Lung (tissue), 12 donors: Measurements from ENCODE around the gene MCFD2. TPM values are rescaled to one million over a fixed set of nuclear protein-coding genes. Genes with fewer than 3 reads are reported as not detected.

Experiments used
- ATAC-seq: fragments of 200-7000 bp; cut with Tn5 transposase; one replicate; pipeline ENCODE4 v1.9.1; 2020; ENCODE audit warnings: moderate number of reproducible peaks; ENCODE audit not compliant: insufficient read depth, low FRiP score
- DNase-seq, 3 donors: peaks; one replicate each; pipeline ENCODE4 v3.0.0-alpha.2; 2013 to 2017
- H3K27ac ChIP-seq, 2 donors: one replicate each; pipeline ENCODE4 v1.5.1; 2013; ENCODE audit warnings: mild to moderate bottlenecking in 2 of 2, moderate library complexity in 2 of 2, control low read depth in 1 of 2, inconsistent platforms in 1 of 2, low read depth in 1 of 2, low read length in 1 of 2
- H3K27me3 ChIP-seq, 3 donors: one replicate each; pipeline ENCODE4 v1.5.1; 2013; ENCODE audit warnings: low read length in 2 of 3; ENCODE audit not compliant: control insufficient read depth in 3 of 3, insufficient read depth in 3 of 3
- H3K36me3 ChIP-seq, 4 donors: one replicate each; pipeline ENCODE4 v1.5.1; 2013; ENCODE audit warnings: low read length in 4 of 4, mild to moderate bottlenecking in 1 of 4, moderate library complexity in 1 of 4; ENCODE audit not compliant: control insufficient read depth in 4 of 4, insufficient read depth in 4 of 4
- H3K4me1 ChIP-seq, 5 donors: one replicate each; pipeline ENCODE4 v1.5.1; 2013; ENCODE audit warnings: low read length in 5 of 5, mild to moderate bottlenecking in 2 of 5, moderate library complexity in 1 of 5; ENCODE audit not compliant: control insufficient read depth in 5 of 5, insufficient read depth in 5 of 5
- H3K4me3 ChIP-seq: one replicate; pipeline ENCODE4 v1.5.1; 2013; ENCODE audit warnings: mild to moderate bottlenecking, control low read depth, moderate library complexity
- H3K9ac ChIP-seq, 2 donors: one replicate each; pipeline ENCODE4 v1.5.1; 2013; ENCODE audit warnings: low read length in 2 of 2, control low read depth in 1 of 2; ENCODE audit not compliant: insufficient read depth in 1 of 2
- H3K9me3 ChIP-seq, 4 donors: one replicate each; pipeline ENCODE4 v1.5.1; 2013; ENCODE audit warnings: low read length in 3 of 4, mild to moderate bottlenecking in 1 of 4, moderate library complexity in 1 of 4; ENCODE audit not compliant: control insufficient read depth in 4 of 4, insufficient read depth in 3 of 4
- WGBS, 2 donors: extraction: QIAGEN DNeasy Blood & Tissue Kit; methylation state at CpG; one replicate each; pipeline ENCODE4 v1.1.7; 2013; 5-methylcytosine and 5-hydroxymethylcytosine counted together
- polyA plus RNA-seq, 2 donors: library from polyadenylated mRNA; stranded (reverse); fragments of 200-250 nt; gene quantifications; one replicate each; pipeline ENCODE4 v1.2.1, GENCODE V29; 2013
- total RNA-seq, 2 donors: library from RNA; depleted of rRNA in 1 of 2; stranded (reverse); fragments of >200 nt in 1 of 2; gene quantifications; one replicate each; pipeline ENCODE4 v1.2.1, GENCODE V29; 2014 to 2021
- TF ChIP-seq, protein P1 (sequence below): IDR thresholded peaks from 2 replicates; pipeline ENCODE4 v1.5.1; 2012; ENCODE audit warnings: mild to moderate bottlenecking; ENCODE audit errors: control extremely low read depth, extremely low read depth
- donor health status: control.
- donor health status: control.
- donor health status: Bipolar disorder and iron deficiency.
- donor health status: healthy.
- donor health status: DM: yes; HTN: yes; CAD: no.

The MCFD2 gene
- total and polyA plus RNA-seq, 4 donors = 22.0 to 101 (median 68.6) TPM

DNA sequence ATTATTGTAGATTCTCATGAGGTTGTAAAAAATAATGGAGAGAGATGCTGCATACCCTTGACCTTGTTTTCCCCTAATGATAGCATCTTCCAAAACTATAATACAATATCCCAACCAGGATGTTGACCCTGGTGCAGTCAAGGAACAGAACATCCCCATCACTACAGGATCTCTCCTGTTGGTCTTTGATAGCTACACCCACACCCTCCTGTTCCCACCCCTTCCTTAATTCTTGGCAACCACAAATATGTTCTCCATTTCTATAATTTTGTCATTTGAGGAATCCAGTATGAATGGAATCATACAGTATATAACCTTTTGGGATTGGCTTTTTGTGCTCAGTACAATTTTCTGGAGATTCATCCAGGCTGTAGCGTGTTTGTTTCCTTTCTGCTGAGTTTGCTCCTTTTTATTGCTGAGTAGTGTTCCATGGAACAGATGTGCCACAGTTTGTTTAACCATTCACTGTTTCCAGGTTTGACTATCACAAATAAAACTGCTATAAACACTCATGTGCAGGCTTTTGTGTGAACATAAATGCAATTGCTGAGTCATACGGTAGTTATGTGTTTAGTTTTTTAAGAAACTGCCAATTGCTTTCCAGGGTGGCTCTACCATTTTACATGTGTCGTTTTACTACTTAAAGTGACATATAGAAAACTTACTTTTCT is 22.2 kb downstream of the MCFD2 start:
- Histone ChIP-seq H3K9ac (no peak overlapping the region), H3K27ac (no peak overlapping the region), H3K36me3 (no peaks in the 10 kb centered on the region), H3K4me3 (no peak overlapping the region), H3K4me1 (peaks cover 0 to 5% (median 0%) of the 10 kb centered on the region in 5 donors), H3K27me3 (no peaks in the 10 kb centered on the region), H3K9me3 (no peaks in the 10 kb centered on the region)
- WGBS, 2 donors = 90 to 92% methylated on average over 3 of the region's 3 CpGs
- DNase-seq (no peak), ATAC-seq (no peak)
- TF ChIP-seq, protein P1, sequence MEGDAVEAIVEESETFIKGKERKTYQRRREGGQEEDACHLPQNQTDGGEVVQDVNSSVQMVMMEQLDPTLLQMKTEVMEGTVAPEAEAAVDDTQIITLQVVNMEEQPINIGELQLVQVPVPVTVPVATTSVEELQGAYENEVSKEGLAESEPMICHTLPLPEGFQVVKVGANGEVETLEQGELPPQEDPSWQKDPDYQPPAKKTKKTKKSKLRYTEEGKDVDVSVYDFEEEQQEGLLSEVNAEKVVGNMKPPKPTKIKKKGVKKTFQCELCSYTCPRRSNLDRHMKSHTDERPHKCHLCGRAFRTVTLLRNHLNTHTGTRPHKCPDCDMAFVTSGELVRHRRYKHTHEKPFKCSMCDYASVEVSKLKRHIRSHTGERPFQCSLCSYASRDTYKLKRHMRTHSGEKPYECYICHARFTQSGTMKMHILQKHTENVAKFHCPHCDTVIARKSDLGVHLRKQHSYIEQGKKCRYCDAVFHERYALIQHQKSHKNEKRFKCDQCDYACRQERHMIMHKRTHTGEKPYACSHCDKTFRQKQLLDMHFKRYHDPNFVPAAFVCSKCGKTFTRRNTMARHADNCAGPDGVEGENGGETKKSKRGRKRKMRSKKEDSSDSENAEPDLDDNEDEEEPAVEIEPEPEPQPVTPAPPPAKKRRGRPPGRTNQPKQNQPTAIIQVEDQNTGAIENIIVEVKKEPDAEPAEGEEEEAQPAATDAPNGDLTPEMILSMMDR = no peak

- Histone ChIP-seq H3K4me3 (no peak overlapping the region), H3K36me3 (no peaks in the 10 kb centered on the region), H3K4me1 (peaks cover 0 to 3% (median 0%) of the 10 kb centered on the region in 5 donors), H3K9me3 (no peaks in the 10 kb centered on the region), H3K9ac (no peak overlapping the region), H3K27ac (no peak overlapping the region), H3K27me3 (no peaks in the 10 kb centered on the region)
- no peak for DNase-seq
- WGBS, 2 donors = 95 to 96% methylated on average over 8 of the region's 8 CpGs
- TF ChIP-seq, protein P1 = no peak
- ATAC-seq = no peak
Measured at GRCh38 chr2:46891956-46892553, 23.6 kb downstream of the MCFD2 start.

- Histone ChIP-seq H3K27ac (no peak overlapping the region), H3K27me3 (peaks cover 0 to 4% (median 0%) of the 10 kb centered on the region in 3 donors), H3K9me3 (no peaks in the 10 kb centered on the region), H3K9ac (no peak overlapping the region), H3K4me3 (no peak overlapping the region), H3K4me1 (peaks cover 0 to 11% (median 0%) of the 10 kb centered on the region in 5 donors), H3K36me3 (no peaks in the 10 kb centered on the region)
- ATAC-seq = no peak
- DNase-seq = no peak
- WGBS, 2 donors = 82 to 90% methylated on average over 11 of the region's 11 CpGs
- TF ChIP-seq, protein P1 = no peak
Measured at GRCh38 chr2:46888421-46888952, 27.1 kb downstream of the MCFD2 start.
